Mesendoderm (in vitro differentiated cells): ENCODE measurements around the gene IFITM2.

Experiments
- DNase-seq: peaks from one replicate; pipeline ENCODE4 v3.0.0; 2013
- H2AK5ac ChIP-seq: 2 replicates; pipeline ENCODE4 v1.6.1; 2013; ENCODE audit warnings: low read length, inconsistent platforms
- H2BK120ac ChIP-seq: 2 replicates; pipeline ENCODE4 v1.6.1; 2013; ENCODE audit warnings: low read depth, mild to moderate bottlenecking, low read length, moderate library complexity, mixed read lengths
- H2BK15ac ChIP-seq: replicated peaks from 2 replicates; pipeline ENCODE4 v1.6.1; 2013; ENCODE audit warnings: low read depth, mild to moderate bottlenecking, moderate library complexity
- H2BK5ac ChIP-seq: 2 replicates; pipeline ENCODE4 v1.6.1; 2013; ENCODE audit warnings: low read length, inconsistent platforms
- H3K18ac ChIP-seq: 2 replicates; pipeline ENCODE4 v1.6.1; 2013; ENCODE audit warnings: mild to moderate bottlenecking, low read length, mixed read lengths
- H3K23ac ChIP-seq: one replicate; pipeline ENCODE4 v1.6.1; 2013; ENCODE audit warnings: low read length
- H3K27ac ChIP-seq: 2 replicates; pipeline ENCODE4 v1.5.1; 2013; ENCODE audit warnings: low read depth, mild to moderate bottlenecking, inconsistent platforms, low read length, moderate library complexity
- H3K27me3 ChIP-seq: 2 replicates; pipeline ENCODE4 v1.6.1; 2013; ENCODE audit warnings: low read length, control low read depth, mild to moderate bottlenecking, inconsistent platforms; ENCODE audit not compliant: insufficient read depth, poor library complexity
- H3K36me3 ChIP-seq: 2 replicates; pipeline ENCODE4 v1.6.1; 2013; ENCODE audit warnings: low read length, inconsistent platforms; ENCODE audit not compliant: control insufficient read depth, insufficient read depth
- H3K4ac ChIP-seq: one replicate; pipeline ENCODE4 v1.6.1; 2013; ENCODE audit warnings: low read depth, mild to moderate bottlenecking, low read length, moderate library complexity
- H3K4me1 ChIP-seq: 2 replicates; pipeline ENCODE4 v1.6.1; 2013; ENCODE audit warnings: low read depth, low read length, inconsistent platforms; ENCODE audit not compliant: control insufficient read depth
- H3K4me2 ChIP-seq: 2 replicates; pipeline ENCODE4 v1.6.1; 2013; ENCODE audit warnings: low read length
- H3K4me3 ChIP-seq: 2 replicates; pipeline ENCODE4 v1.5.1; 2013; ENCODE audit warnings: mild to moderate bottlenecking, low read length
- H3K56ac ChIP-seq: one replicate; pipeline ENCODE4 v1.6.1; 2013; ENCODE audit warnings: low read length
- H3K79me1 ChIP-seq: 2 replicates; pipeline ENCODE4 v1.6.1; 2013; ENCODE audit warnings: low read length, inconsistent platforms
- H3K79me2 ChIP-seq: 2 replicates; pipeline ENCODE4 v1.6.1; 2013; ENCODE audit warnings: mild to moderate bottlenecking, low read length; ENCODE audit not compliant: control insufficient read depth, insufficient read depth
- H3K9ac ChIP-seq: 2 replicates; pipeline ENCODE4 v1.6.1; 2013; ENCODE audit warnings: low read length, inconsistent platforms
- H4K5ac ChIP-seq: one replicate; pipeline ENCODE4 v1.6.1; 2013; ENCODE audit warnings: low read length
- H4K8ac ChIP-seq: one replicate; pipeline ENCODE4 v1.6.1; 2013; ENCODE audit warnings: low read depth, mild to moderate bottlenecking, control low read depth, low read length, moderate library complexity
- WGBS: extraction: QIAGEN DNeasy Blood & Tissue Kit; methylation state at CpG from one replicate; pipeline ENCODE4 v1.1.7; 2013; ENCODE audit warnings: low lambda C conversion rate, missing lambda C conversion rate; ENCODE audit not compliant: insufficient coverage; ENCODE audit errors: extremely low coverage; 5-methylcytosine and 5-hydroxymethylcytosine counted together

IFITM2 gene

GRCh38 chr11:296171-297050, 11.2 kb upstream of the IFITM2 start:
- Histone ChIP-seq H2BK5ac (no peak overlapping the region), H3K27ac (no peak overlapping the region), H3K4me1 (peaks cover 6% of the 10 kb centered on the region), H3K23ac (no peak overlapping the region), H2BK120ac (no peak overlapping the region), H3K79me1 (no peaks in the 10 kb centered on the region), H3K27me3 (no peaks in the 10 kb centered on the region), H2BK15ac (no peak overlapping the region), H4K8ac (no peak overlapping the region), H2AK5ac (no peak overlapping the region), H4K5ac (no peak overlapping the region), H3K4me3 (no peak overlapping the region), H3K9ac (no peak overlapping the region), H3K79me2 (no peaks in the 10 kb centered on the region), H3K36me3 (peaks cover 8% of the 10 kb centered on the region), H3K18ac (no peak overlapping the region), H3K4me2 (no peak overlapping the region), H3K4ac (no peak overlapping the region), H3K56ac (peak overlapping the region; percentile 15)
- WGBS, result no CpG with 5 or more reads among the region's 35 CpGs
- no peak for DNase-seq

GRCh38 chr11:297051-297585, 10.5 kb upstream of the IFITM2 start:
- Histone ChIP-seq H2AK5ac (no peak overlapping the region), H3K27me3 (no peaks in the 10 kb centered on the region), H3K4ac (no peak overlapping the region), H2BK15ac (no peak overlapping the region), H3K79me2 (no peaks in the 10 kb centered on the region), H3K18ac (no peak overlapping the region), H4K5ac (no peak overlapping the region), H3K23ac (no peak overlapping the region), H2BK120ac (no peak overlapping the region), H4K8ac (no peak overlapping the region), H2BK5ac (no peak overlapping the region), H3K36me3 (peaks cover 8% of the 10 kb centered on the region), H3K79me1 (no peaks in the 10 kb centered on the region), H3K9ac (no peak overlapping the region), H3K27ac (no peak overlapping the region), H3K56ac (peak overlapping the region; percentile 46), H3K4me2 (no peak overlapping the region), H3K4me3 (no peak overlapping the region), H3K4me1 (peaks cover 6% of the 10 kb centered on the region)
- whole genome bisulfite sequencing, result no CpG with 5 or more reads among the region's 13 CpGs
- no peak for DNase-seq

GRCh38 chr11:297586-298405, 9.8 kb upstream of the IFITM2 start:
- H4K5ac ChIP-seq, result no peak overlapping the region
- no peak for DNase-seq
- no peak overlapping the region for H3K56ac ChIP-seq
- H3K79me1 ChIP-seq, result no peaks in the 10 kb centered on the region
- H3K36me3 ChIP-seq, result peaks cover 8% of the 10 kb centered on the region
- WGBS, result no CpG with 5 or more reads among the region's 26 CpGs
- no peak overlapping the region for H3K4me2 ChIP-seq
- H3K27ac ChIP-seq, result no peak overlapping the region
- no peak overlapping the region for H3K9ac ChIP-seq
- peak overlapping the region; percentile 48 for H3K23ac ChIP-seq
- H2BK15ac ChIP-seq, result no peak overlapping the region
- peaks cover 6% of the 10 kb centered on the region for H3K4me1 ChIP-seq
- H3K4ac ChIP-seq, result no peak overlapping the region
- H2BK120ac ChIP-seq, result no peak overlapping the region
- H2BK5ac ChIP-seq, result no peak overlapping the region
- no peaks in the 10 kb centered on the region for H3K27me3 ChIP-seq
- no peak overlapping the region for H2AK5ac ChIP-seq
- H4K8ac ChIP-seq, result no peak overlapping the region
- H3K79me2 ChIP-seq, result no peaks in the 10 kb centered on the region
- no peak overlapping the region for H3K4me3 ChIP-seq
- no peak overlapping the region for H3K18ac ChIP-seq

GRCh38 chr11:298406-299065, 9.1 kb upstream of the IFITM2 start:
- Histone ChIP-seq H3K27me3 (no peaks in the 10 kb centered on the region), H2AK5ac (no peak overlapping the region), H3K79me2 (no peaks in the 10 kb centered on the region), H2BK15ac (no peak overlapping the region), H3K36me3 (peaks cover 4% of the 10 kb centered on the region), H2BK120ac (no peak overlapping the region), H3K27ac (no peak overlapping the region), H3K4me2 (no peak overlapping the region), H3K23ac (no peak overlapping the region), H3K56ac (no peak overlapping the region), H3K18ac (no peak overlapping the region), H2BK5ac (no peak overlapping the region), H3K4me1 (peaks cover 6% of the 10 kb centered on the region), H3K9ac (no peak overlapping the region), H4K5ac (no peak overlapping the region), H3K79me1 (no peaks in the 10 kb centered on the region), H3K4me3 (no peak overlapping the region), H4K8ac (no peak overlapping the region), H3K4ac (no peak overlapping the region)
- DNase-seq, result no peak
- no CpG with 5 or more reads among the region's 15 CpGs for WGBS

- Histone ChIP-seq H3K4me2 (no peak within 1 kb of the TSS), H3K18ac (peak within 1 kb of the TSS; percentile 15), H3K4ac (no peak within 1 kb of the TSS)
Measured at GRCh38 chr11:299081-299891, 8.3 kb upstream of the IFITM2 start, which contains the start of gene IFITM5. Gene IFITM5 (minus strand): TSS chr11:299526. CDS start chr11:299490, 36 bp downstream.

More at GRCh38 chr11:299081-299891, 8.3 kb upstream of the IFITM2 start, which contains the start of gene IFITM5:
- Histone ChIP-seq H3K79me1 (no peaks in the 10 kb centered on the region), H3K56ac (peak within 1 kb of the TSS; percentile 26), H3K79me2 (no peaks in the 10 kb centered on the region), H4K5ac (no peak within 1 kb of the TSS), H3K4me3 (no peak within 1 kb of the TSS), H2BK15ac (no peak within 1 kb of the TSS), H2AK5ac (peak within 1 kb of the TSS; percentile 72), H3K27ac (no peak within 1 kb of the TSS), H3K9ac (no peak within 1 kb of the TSS), H2BK5ac (no peak within 1 kb of the TSS), H2BK120ac (no peak within 1 kb of the TSS), H4K8ac (no peak within 1 kb of the TSS), H3K23ac (peak within 1 kb of the TSS; percentile 6), H3K27me3 (no peaks in the 10 kb centered on the region), H3K36me3 (peaks cover 2% of the 10 kb centered on the region), H3K4me1 (peaks cover 6% of the 10 kb centered on the region)
- DNase-seq, result no peak
- WGBS, result no CpG with 5 or more reads among the region's 40 CpGs
